SU-DHL-6 (cell line): ENCODE data around the gene DLG2.

ENCODE experiments used
- EZH2phosphoT487 ChIP-seq: fragments of 200-600 bp; sonication (generic), shearing (Covaris generic); conservative IDR thresholded peaks from 2 replicates; pipeline ENCODE4 v1.6.1; 2018; ENCODE audit warnings: mild to moderate bottlenecking, antibody characterized with exemption, low read length, moderate library complexity, mixed read lengths
- TF ChIP-seq, protein P1 (sequence below): fragments of 200-600 bp; sonication (generic); IDR thresholded peaks from one replicate; pipeline ENCODE4 v1.5.1; 2017; ENCODE audit warnings: antibody characterized with exemption, mild to moderate bottlenecking, low read length, moderate library complexity; ENCODE audit not compliant: insufficient read depth, poor library complexity, severe bottlenecking

GRCh38 chr11:83663988-83664387 is 1963.2 kb downstream of the DLG2 start:
- TF ChIP-seq, protein P1, sequence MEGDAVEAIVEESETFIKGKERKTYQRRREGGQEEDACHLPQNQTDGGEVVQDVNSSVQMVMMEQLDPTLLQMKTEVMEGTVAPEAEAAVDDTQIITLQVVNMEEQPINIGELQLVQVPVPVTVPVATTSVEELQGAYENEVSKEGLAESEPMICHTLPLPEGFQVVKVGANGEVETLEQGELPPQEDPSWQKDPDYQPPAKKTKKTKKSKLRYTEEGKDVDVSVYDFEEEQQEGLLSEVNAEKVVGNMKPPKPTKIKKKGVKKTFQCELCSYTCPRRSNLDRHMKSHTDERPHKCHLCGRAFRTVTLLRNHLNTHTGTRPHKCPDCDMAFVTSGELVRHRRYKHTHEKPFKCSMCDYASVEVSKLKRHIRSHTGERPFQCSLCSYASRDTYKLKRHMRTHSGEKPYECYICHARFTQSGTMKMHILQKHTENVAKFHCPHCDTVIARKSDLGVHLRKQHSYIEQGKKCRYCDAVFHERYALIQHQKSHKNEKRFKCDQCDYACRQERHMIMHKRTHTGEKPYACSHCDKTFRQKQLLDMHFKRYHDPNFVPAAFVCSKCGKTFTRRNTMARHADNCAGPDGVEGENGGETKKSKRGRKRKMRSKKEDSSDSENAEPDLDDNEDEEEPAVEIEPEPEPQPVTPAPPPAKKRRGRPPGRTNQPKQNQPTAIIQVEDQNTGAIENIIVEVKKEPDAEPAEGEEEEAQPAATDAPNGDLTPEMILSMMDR = no peak
- TF ChIP-seq EZH2phosphoT487 = no peak
